Measurements from ENCODE around the gene MICALL2.
A peak's percentile ranks its signal among the peaks of the same experiment; 100 is the strongest.

MICALL2 gene

GRCh38 chr7:1455955-1456354, 3.3 kb downstream of the MICALL2 start:
- no peaks in the 10 kb centered on the region for H3K36me3 Mint-ChIP-seq (ENCODE audit: low read depth)
- no peak for TF ChIP-seq CTCF (IDR thresholded peaks at IDR 0.05)
- peaks cover 3% of the 10 kb centered on the region for H3K27me3 Mint-ChIP-seq (ENCODE audit: low read depth, poor library complexity)
- H3K27ac Mint-ChIP-seq, result no peak overlapping the region
- H3K9me3 Mint-ChIP-seq, result no peaks in the 10 kb centered on the region
- no peak overlapping the region for H3K4me3 Mint-ChIP-seq
- DNase-seq, result no peak
- peaks cover 63% of the 10 kb centered on the region for H3K4me1 Mint-ChIP-seq

- Mint-ChIP-seq H3K36me3 (ENCODE audit: low read depth) (no peaks in the 10 kb centered on the region), H3K27ac (no peak overlapping the region), H3K27me3 (ENCODE audit: low read depth, poor library complexity) (peaks cover 3% of the 10 kb centered on the region), H3K9me3 (no peaks in the 10 kb centered on the region), H3K4me1 (peaks cover 64% of the 10 kb centered on the region), H3K4me3 (no peak overlapping the region)
- no peak for TF ChIP-seq CTCF (IDR thresholded peaks at IDR 0.05)
- DNase-seq, result no peak
These were observed 3.9 kb downstream of the MICALL2 start for GRCh38 chr7:1455241-1455939.

- peaks cover 3% of the 10 kb centered on the region for H3K27me3 Mint-ChIP-seq (ENCODE audit: low read depth, poor library complexity)
- H3K9me3 Mint-ChIP-seq, result no peaks in the 10 kb centered on the region
- no peaks in the 10 kb centered on the region for H3K36me3 Mint-ChIP-seq (ENCODE audit: low read depth)
- peaks cover 68% of the 10 kb centered on the region for H3K4me1 Mint-ChIP-seq
- peak; percentile 34 for DNase-seq
- no peak overlapping the region for H3K4me3 Mint-ChIP-seq
- H3K27ac Mint-ChIP-seq, result no peak overlapping the region
- no peak for TF ChIP-seq CTCF (IDR thresholded peaks at IDR 0.05)
These were observed 4.7 kb downstream of the MICALL2 start for GRCh38 chr7:1454542-1454941.

- H3K27ac Mint-ChIP-seq, result peak overlapping the region; percentile 95
- DNase-seq, result peak; percentile 65
- no peaks in the 10 kb centered on the region for H3K36me3 Mint-ChIP-seq (ENCODE audit: low read depth)
- H3K9me3 Mint-ChIP-seq, result no peaks in the 10 kb centered on the region
- TF ChIP-seq CTCF (IDR thresholded peaks at IDR 0.05), result no peak
- H3K4me3 Mint-ChIP-seq, result peak overlapping the region; percentile 61
- H3K4me1 Mint-ChIP-seq, result peaks cover 56% of the 10 kb centered on the region
- peaks cover 3% of the 10 kb centered on the region for H3K27me3 Mint-ChIP-seq (ENCODE audit: low read depth, poor library complexity)
These were observed 7.1 kb downstream of the MICALL2 start for GRCh38 chr7:1452205-1452604.

- no peaks in the 10 kb centered on the region for H3K9me3 Mint-ChIP-seq
- H3K4me3 Mint-ChIP-seq, result no peak overlapping the region
- no peaks in the 10 kb centered on the region for H3K36me3 Mint-ChIP-seq (ENCODE audit: low read depth)
- peaks cover 3% of the 10 kb centered on the region for H3K27me3 Mint-ChIP-seq (ENCODE audit: low read depth, poor library complexity)
- TF ChIP-seq CTCF (IDR thresholded peaks at IDR 0.05), result no peak
- peaks cover 47% of the 10 kb centered on the region for H3K4me1 Mint-ChIP-seq
- no peak overlapping the region for H3K27ac Mint-ChIP-seq
- DNase-seq, result no peak
These were observed 8.3 kb downstream of the MICALL2 start for GRCh38 chr7:1450987-1451386.

- Mint-ChIP-seq H3K4me1 (peaks cover 43% of the 10 kb centered on the region), H3K27me3 (ENCODE audit: low read depth, poor library complexity) (no peaks in the 10 kb centered on the region), H3K4me3 (no peak overlapping the region), H3K36me3 (ENCODE audit: low read depth) (no peaks in the 10 kb centered on the region), H3K9me3 (no peaks in the 10 kb centered on the region), H3K27ac (peak overlapping the region; percentile 61)
- no peak for DNase-seq
- TF ChIP-seq CTCF (IDR thresholded peaks at IDR 0.05), result no peak
These were observed 8.8 kb downstream of the MICALL2 start for GRCh38 chr7:1450431-1450830.
